Hematopoietic multipotent progenitor cell treated with erythropoietin and hydrocortisone succinate and interleukin-3 and kit ligand, for 17 days (in vitro differentiated cells): Measurements from ENCODE around the gene MUC13.
"Not testable (repeated sequence)": the region's sequence is repeated elsewhere in the genome, so short reads cannot be mapped to it uniquely, and the experiment has no call there.

Experiments used
- DNase-seq: peaks from one replicate; pipeline ENCODE4 v3.0.0-alpha.2; 2015; ENCODE audit warnings: low spot score

Gene MUC13

GRCh38 chr3:124934577-124934976 lies at the start of gene MUC13:
TSS of gene MUC13 (minus strand) at chr3:124934751. CDS start at chr3:124934712, 39 bp downstream.
- DNase-seq: no peak

- no peak for DNase-seq
These were observed 48.3 kb upstream of the MUC13 start for GRCh38 chr3:124982855-124983254.

- DNase-seq: no peak
These were observed 46.9 kb upstream of the MUC13 start for GRCh38 chr3:124981472-124981871.

- DNase-seq: no peak
These were observed 44.1 kb upstream of the MUC13 start for GRCh38 chr3:124978627-124979026.

GRCh38 chr3:124976383-124976782 lies 41.8 kb upstream of the MUC13 start:
- DNase-seq: no peak

- no peak for DNase-seq
These were observed 40.1 kb upstream of the MUC13 start for GRCh38 chr3:124974691-124975090.

GRCh38 chr3:124973290-124973689 lies 38.7 kb upstream of the MUC13 start:
- no peak for DNase-seq

GRCh38 chr3:124972457-124972856 lies 37.9 kb upstream of the MUC13 start:
- DNase-seq: no peak

GRCh38 chr3:124969963-124970722 lies 35.6 kb upstream of the MUC13 start:
- DNase-seq: no peak

- DNase-seq: no peak
These were observed 34.6 kb upstream of the MUC13 start for GRCh38 chr3:124969190-124969589.

- DNase-seq: no peak
These were observed 33.4 kb upstream of the MUC13 start for GRCh38 chr3:124967964-124968363.

- no peak for DNase-seq
These were observed 32.2 kb upstream of the MUC13 start for GRCh38 chr3:124966521-124967445.

- DNase-seq: no peak
These were observed 30.9 kb upstream of the MUC13 start for GRCh38 chr3:124965413-124965812.

GRCh38 chr3:124964387-124964786 lies 29.8 kb upstream of the MUC13 start:
- no peak for DNase-seq

GRCh38 chr3:124963755-124964154 lies 29.2 kb upstream of the MUC13 start:
- DNase-seq: no peak

GRCh38 chr3:124962403-124962940 lies 27.9 kb upstream of the MUC13 start:
- no peak for DNase-seq

- DNase-seq: no peak
These were observed 26.1 kb upstream of the MUC13 start for GRCh38 chr3:124960698-124961097.

- DNase-seq: no peak
These were observed 25.6 kb upstream of the MUC13 start for GRCh38 chr3:124960105-124960504.

- not testable (repeated sequence) for DNase-seq
These were observed 23.4 kb upstream of the MUC13 start for GRCh38 chr3:124957951-124958350.

GRCh38 chr3:124952282-124952855 lies 17.8 kb upstream of the MUC13 start:
- no peak for DNase-seq

GRCh38 chr3:124951511-124952281 lies 17.1 kb upstream of the MUC13 start:
- no peak for DNase-seq

- no peak for DNase-seq
These were observed 15.5 kb upstream of the MUC13 start for GRCh38 chr3:124950026-124950425.
